T-helper 9 cell (primary cell): Measurements from ENCODE around the gene MORN2.

Experiments used
- DNase-seq: peaks from one replicate; pipeline ENCODE4 v3.0.0-alpha.2; 2020

MORN2 gene

GRCh38 chr2:38892819-38893218 is 17.0 kb downstream of the MORN2 start:
- no peak for DNase-seq

- no peak for DNase-seq
Measured at GRCh38 chr2:38898256-38898655, 22.5 kb downstream of the MORN2 start.

DNA sequence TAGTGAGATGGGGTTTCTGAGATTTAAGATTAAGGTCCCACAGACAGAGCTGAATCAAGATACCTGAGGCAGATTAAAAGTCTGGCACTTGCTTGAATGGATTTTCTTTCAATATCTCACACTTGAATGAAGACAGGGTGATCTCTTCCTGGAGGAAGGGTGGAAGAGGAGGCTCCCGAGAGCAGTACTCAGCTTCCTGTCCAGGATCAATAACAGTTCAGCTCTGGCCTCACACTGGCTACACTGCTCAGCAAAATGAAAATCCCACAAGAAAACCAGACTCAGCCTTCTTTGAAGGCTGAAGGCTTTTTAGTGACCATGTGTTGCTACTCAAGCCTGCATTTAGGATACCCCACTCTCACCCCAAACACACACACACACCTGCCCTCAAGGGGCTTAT is 24.9 kb downstream of the MORN2 start:
- DNase-seq = no peak

GRCh38 chr2:38905251-38905650 is 29.5 kb downstream of the MORN2 start:
- DNase-seq = no peak

DNA sequence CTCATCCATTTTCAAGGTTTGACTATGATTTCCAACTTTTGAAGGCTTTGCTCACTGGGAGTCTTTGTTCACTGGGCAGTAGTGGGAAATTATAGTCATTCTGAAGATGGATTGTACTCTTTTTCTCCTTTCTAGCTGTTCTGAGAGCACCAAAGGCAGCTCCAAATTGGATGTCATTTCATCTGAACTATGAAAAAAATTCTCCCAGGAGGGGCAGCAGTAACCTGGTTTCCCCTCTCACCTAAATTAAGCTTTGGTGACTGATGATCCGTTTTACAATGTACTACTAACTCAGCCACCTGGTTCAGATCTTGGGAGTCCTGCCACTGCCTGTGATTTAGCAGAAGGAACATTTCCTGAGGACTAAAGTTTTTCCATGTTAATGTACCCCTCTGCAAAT is 31.5 kb downstream of the MORN2 start:
- DNase-seq = no peak

DNA sequence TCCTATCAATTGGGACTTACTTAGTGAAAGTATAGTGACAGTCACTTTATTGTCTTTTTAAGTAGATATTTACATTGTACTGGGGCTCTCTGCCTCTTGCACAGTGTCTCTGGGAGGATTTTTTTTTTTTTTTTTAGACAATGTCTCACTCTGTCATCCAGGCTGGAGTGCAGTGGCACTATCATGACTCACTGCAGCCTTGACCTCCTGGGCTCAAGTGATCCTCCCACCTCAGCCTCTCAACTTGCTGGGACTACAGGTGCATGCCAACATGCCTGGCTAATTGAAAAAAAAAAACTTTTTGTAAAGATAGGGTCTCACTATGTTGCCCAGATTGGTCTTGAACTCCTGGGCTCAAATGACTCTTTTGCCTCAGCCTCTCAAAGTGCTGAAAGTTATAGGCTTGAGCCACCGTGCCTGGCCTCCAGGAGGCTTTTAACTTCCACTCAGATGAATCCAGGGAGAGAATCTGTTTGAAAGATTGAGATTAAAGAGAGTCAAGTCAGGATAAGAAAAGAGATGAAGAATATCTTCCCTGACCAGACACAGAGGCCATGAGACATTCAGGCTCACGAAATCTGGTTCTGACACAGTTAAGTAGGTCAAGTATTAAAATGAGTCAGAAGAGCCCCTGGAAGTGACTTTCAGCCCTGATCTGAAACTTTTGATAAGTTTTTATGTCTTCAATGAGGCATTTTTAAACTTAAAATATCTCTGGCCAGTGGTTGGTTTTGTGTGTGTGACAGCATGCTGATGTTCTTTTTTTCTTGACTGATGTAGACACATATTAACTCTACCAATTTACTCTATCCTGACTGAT is 32.2 kb downstream of the MORN2 start:
- no peak for DNase-seq

DNA sequence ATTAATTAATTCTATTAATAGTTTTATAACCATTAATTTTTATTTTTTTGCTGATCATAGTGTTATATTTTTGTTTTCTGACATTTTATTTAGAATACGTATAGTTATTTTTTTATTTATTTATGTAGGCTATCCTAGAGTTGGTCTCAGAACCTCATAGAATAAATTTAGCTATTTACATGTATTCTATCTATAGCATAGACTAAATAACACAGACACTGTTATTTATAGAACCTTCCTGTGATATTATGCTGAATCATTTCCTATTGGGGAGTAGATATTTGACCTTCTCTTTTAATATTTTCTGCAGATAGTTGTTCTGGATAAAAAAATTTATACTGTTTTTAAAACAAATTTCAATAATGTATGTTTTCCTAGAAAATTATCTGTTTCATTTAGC is 34.1 kb downstream of the MORN2 start:
- DNase-seq = no peak

DNA sequence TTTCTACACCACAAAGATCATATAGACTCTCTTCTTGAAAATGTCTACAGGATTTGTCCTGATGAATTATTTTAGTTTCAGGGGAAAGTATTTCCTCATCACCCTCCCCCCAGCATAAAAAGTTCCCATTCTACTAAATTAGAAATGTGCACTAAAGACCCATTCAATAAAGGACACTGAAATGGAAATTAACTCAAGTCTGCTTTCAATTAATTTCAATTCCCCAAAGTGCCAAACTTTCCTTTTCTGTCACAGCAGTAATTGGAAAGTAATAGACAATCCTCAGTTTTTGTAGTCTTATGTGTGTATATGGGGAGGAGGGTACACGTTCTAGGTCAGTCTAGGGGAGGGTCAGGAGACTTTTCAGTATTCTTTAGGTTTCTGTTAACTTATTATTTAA is 35.4 kb downstream of the MORN2 start:
- no peak for DNase-seq

DNA sequence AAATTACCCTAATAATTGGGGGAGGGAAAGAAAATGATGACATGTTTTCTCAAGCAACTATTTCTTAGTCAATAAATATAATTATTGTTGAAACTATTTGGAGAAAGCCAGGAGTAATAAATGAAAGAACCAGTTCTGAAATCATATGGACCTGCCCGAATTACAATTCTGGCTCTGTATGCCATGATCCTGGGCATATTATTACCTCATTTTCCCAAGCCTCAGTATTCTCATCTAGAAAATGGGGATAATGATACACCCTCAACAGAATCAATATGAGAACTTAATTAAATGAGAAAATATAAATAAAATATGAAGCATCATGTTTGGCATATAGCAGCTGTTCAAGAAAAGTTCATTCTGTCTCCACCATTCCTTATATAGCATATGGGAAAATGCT is 36.8 kb downstream of the MORN2 start:
- no peak for DNase-seq

DNA sequence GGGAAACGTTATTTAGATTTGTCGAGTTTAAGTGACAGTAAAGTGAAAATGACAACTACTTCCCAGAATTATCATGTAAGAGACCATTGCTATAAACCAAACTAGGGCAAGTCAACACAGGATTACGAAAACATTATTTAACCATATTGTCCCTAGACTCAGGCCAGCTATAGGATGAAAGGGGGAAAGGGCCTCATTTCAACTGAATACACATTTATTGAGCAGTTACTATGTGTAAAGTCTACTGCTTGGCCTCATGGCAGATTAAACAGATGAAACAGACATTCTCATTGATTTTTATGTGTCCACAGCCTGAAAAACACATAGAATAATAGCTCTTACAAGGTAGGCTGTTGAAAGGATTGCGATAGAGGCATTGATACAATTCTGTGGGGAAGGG is 46.6 kb downstream of the MORN2 start:
- no peak for DNase-seq

- DNase-seq = no peak
Measured at GRCh38 chr2:38922902-38923301, 47.1 kb downstream of the MORN2 start.

DNA sequence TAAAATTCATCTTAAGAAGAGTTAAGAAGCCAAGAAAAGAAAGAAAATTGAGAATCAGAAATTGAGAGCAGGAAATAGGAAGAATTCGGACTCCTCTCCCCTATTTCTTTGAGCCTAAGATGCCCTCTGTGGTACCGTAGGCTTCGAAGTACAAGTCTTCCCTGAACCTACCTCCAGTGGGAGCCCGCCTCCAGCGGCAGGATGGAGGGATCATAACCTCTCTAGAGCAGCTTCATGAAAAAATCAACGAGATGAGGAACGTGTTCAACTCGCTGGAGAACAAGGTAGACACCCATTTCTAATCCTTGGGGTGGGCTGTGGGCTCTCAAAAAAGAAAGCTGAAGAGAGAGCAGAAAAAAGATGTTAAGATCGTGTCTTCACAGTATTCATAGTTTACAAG is 50.2 kb downstream of the MORN2 start:
- DNase-seq = no peak

- no peak for DNase-seq
Measured at GRCh38 chr2:38930600-38930999, 54.8 kb downstream of the MORN2 start.
